ENCODE measurements around the gene SH3RF3.

DNA sequence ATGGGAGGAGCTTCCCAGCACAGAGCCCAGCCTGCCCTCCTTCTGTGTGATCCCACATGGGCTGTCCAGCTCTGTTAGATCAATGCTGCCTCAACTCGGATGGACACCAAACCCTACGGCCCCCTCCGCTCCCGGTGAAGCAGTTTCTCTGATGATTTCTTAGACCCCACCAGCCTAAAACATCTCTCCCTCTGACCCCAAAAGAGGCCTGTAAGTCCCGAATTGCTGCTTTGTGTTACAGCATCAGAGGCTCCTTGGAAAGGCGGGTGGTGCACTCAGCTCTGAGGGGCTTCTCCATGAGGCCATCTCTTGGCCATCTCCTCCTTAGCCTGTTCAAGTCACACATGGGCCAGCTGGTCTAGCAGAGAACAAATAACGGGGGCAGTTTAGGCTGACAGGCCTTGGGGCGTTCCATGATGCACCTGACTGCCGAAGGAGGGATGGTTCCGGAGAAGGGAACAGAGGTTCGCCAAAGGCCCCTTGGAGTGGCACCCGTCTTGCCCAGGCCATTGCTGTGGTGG lies 240.7 kb downstream of the SH3RF3 start:
- TF ChIP-seq, protein P1, sequence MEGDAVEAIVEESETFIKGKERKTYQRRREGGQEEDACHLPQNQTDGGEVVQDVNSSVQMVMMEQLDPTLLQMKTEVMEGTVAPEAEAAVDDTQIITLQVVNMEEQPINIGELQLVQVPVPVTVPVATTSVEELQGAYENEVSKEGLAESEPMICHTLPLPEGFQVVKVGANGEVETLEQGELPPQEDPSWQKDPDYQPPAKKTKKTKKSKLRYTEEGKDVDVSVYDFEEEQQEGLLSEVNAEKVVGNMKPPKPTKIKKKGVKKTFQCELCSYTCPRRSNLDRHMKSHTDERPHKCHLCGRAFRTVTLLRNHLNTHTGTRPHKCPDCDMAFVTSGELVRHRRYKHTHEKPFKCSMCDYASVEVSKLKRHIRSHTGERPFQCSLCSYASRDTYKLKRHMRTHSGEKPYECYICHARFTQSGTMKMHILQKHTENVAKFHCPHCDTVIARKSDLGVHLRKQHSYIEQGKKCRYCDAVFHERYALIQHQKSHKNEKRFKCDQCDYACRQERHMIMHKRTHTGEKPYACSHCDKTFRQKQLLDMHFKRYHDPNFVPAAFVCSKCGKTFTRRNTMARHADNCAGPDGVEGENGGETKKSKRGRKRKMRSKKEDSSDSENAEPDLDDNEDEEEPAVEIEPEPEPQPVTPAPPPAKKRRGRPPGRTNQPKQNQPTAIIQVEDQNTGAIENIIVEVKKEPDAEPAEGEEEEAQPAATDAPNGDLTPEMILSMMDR (optimal IDR thresholded peaks at IDR 0.05 in 1 of 3, IDR thresholded peaks at IDR 0.05 in 1 of 3, conservative IDR thresholded peaks at IDR 0.05 in 1 of 3; ENCODE audit: extremely low read depth in 1 of 3, insufficient read depth in 2 of 3, low read length in 3 of 3): no peak
- no peak for TF ChIP-seq EZH2 (IDR thresholded peaks at IDR 0.05; ENCODE audit: low read length)

Data from keratinocyte (primary cell).